A549 (cell line): ENCODE data around the gene EFTUD2. TPM values are rescaled to one million over a fixed set of nuclear protein-coding genes. Genes with fewer than 3 reads are reported as not detected.
A peak's percentile ranks its signal among the peaks of the same experiment; 100 is the strongest.

Experiments used
- ATAC-seq, 2 experiments: fragments of 200-7000 bp in 1 of 2; fragments of >200 bp in 1 of 2; cut with Nextera tagmentation in 1 of 2; cut with Tn5 transposase in 1 of 2; 3 replicates each; pipeline versions ENCODE4 v1.8.0 to v1.9.1; 2018 to 2020; ENCODE audit warnings: mild to moderate bottlenecking in 1 of 2, moderate library complexity in 1 of 2
- CTCF ChIA-PET: fragments of 300-600 bp; sonication (Branson Sonifier 250); formaldehyde crosslinking; extraction: SDS; loops from one replicate; lab custom pipeline; 2021; ENCODE audit warnings: antibody characterized with exemption, inconsistent platforms; lab: Yijun Ruan, JAX
- POLR2A ChIA-PET: fragments of 350-600 bp; formaldehyde crosslinking; extraction: SDS; loops from one replicate; lab custom pipeline; 2021; ENCODE audit warnings: antibody characterized with exemption, inconsistent platforms; lab: Yijun Ruan, JAX
- DNase-seq, 2 experiments: peaks; one replicate each; pipeline versions ENCODE4 v3.0.0 to v3.0.0-alpha.2; 2011 to 2016; ENCODE audit warnings: low read depth in 1 of 2, low spot score in 1 of 2
- FAIRE-seq: peaks from 2 replicates; lab custom pipeline; 2011; peaks lifted over from hg19 to GRCh38; lab: Jason Lieb, UNC
- H3K27ac ChIP-seq, 2 experiments: fragments of >200 bp; sonication (Bioruptor Twin); formaldehyde crosslinking; 3 replicates each; pipeline ENCODE4 v1.5.1; 2016 to 2017
- H3K4me1 ChIP-seq: fragments of >200 bp; sonication (Bioruptor Twin); formaldehyde crosslinking; 3 replicates; pipeline ENCODE4 v1.6.1; 2016
- H3K4me2 ChIP-seq: fragments of >200 bp; sonication (Bioruptor Twin); formaldehyde crosslinking; 3 replicates; pipeline ENCODE4 v1.6.1; 2016
- H3K4me3 ChIP-seq: fragments of >200 bp; sonication (Bioruptor Twin); formaldehyde crosslinking; 3 replicates; pipeline ENCODE4 v1.5.1; 2016
- H3K9me3 ChIP-seq: fragments of >200 bp; sonication (Bioruptor Twin); formaldehyde crosslinking; 3 replicates; pipeline ENCODE4 v1.6.1; 2016
- CBX2 ChIP-seq: fragments of 200-600 bp; sonication (generic); IDR thresholded peaks from 2 replicates; pipeline ENCODE4 v1.6.1; 2016; ENCODE audit warnings: low read depth, mild to moderate bottlenecking, borderline replicate concordance
- CEBPB ChIP-seq, 2 experiments: fragments of >200 bp in 1 of 2; sonication (Bioruptor Twin) in 1 of 2; formaldehyde crosslinking in 1 of 2; IDR thresholded peaks; 2 replicates each; pipeline ENCODE4 v1.6.1; 2012 to 2016
- CHD2 ChIP-seq: fragments of 150-350 bp; IDR thresholded peaks from 2 replicates; pipeline ENCODE4 v1.6.1; 2014; ENCODE audit warnings: low read length; ENCODE audit not compliant: partially characterized antibody
- CTCF ChIP-seq: fragments of >200 bp; sonication (Bioruptor Twin); formaldehyde crosslinking; IDR thresholded peaks from 3 replicates; pipeline ENCODE4 v1.5.1; 2016
- EHMT2 ChIP-seq: fragments of 200-600 bp; sonication (generic); IDR thresholded peaks from 2 replicates; pipeline ENCODE4 v1.6.1; 2016; ENCODE audit warnings: antibody characterized with exemption, low read depth, mild to moderate bottlenecking, moderate library complexity
- ESRRA ChIP-seq: fragments of 150-350 bp; IDR thresholded peaks from 2 replicates; pipeline ENCODE4 v1.6.1; 2014; ENCODE audit warnings: mild to moderate bottlenecking, low read length, borderline replicate concordance
- FOXS1 ChIP-seq: fragments of 250-450 bp; sonication (Bioruptor Pico); IDR thresholded peaks from 2 replicates; pipeline ENCODE4 v1.5.0; 2020; ENCODE audit warnings: mild to moderate bottlenecking, moderate library complexity
- HEYL ChIP-seq: fragments of 250-450 bp; sonication (Bioruptor Pico); IDR thresholded peaks from 2 replicates; pipeline ENCODE4 v1.8.0; 2021; ENCODE audit warnings: mild to moderate bottlenecking, moderate library complexity
- HOXA7 ChIP-seq: fragments of 250-450 bp; sonication (Bioruptor Pico); IDR thresholded peaks from 2 replicates; pipeline ENCODE4 v1.5.0; 2020; ENCODE audit warnings: mild to moderate bottlenecking, moderate library complexity
- HOXB5 ChIP-seq: fragments of 250-450 bp; sonication (Bioruptor Pico); IDR thresholded peaks from 2 replicates; pipeline ENCODE4 v1.5.0; 2020; ENCODE audit warnings: mild to moderate bottlenecking, moderate library complexity
- JUNB ChIP-seq: fragments of >200 bp; sonication (Bioruptor Twin); formaldehyde crosslinking; IDR thresholded peaks from 2 replicates; pipeline ENCODE4 v1.6.1; 2016
- MAX ChIP-seq: IDR thresholded peaks from 2 replicates; pipeline ENCODE4 v1.6.1; 2012
- MYC ChIP-seq: IDR thresholded peaks from 2 replicates; pipeline ENCODE4 v1.6.1; 2012; ENCODE audit warnings: mild to moderate bottlenecking, inconsistent platforms, low read length, improper control_type of control experiment, borderline replicate concordance
- NR3C1 ChIP-seq: fragments of >200 bp; sonication (Bioruptor Twin); formaldehyde crosslinking; IDR thresholded peaks from 3 replicates; pipeline ENCODE4 v1.6.1; 2017
- POLR2A ChIP-seq: IDR thresholded peaks from 2 replicates; pipeline ENCODE4 v1.6.1; 2012; ENCODE audit warnings: mild to moderate bottlenecking, low read length
- POLR2AphosphoS2 ChIP-seq: conservative IDR thresholded peaks from 2 replicates; pipeline ENCODE4 v1.6.1; 2012; ENCODE audit warnings: low read length, improper control_type of control experiment, inconsistent platforms
- RCOR1 ChIP-seq: fragments of 150-350 bp; IDR thresholded peaks from 2 replicates; pipeline ENCODE4 v1.6.1; 2014; ENCODE audit warnings: antibody characterized with exemption, low read length, low read depth
- RNF2 ChIP-seq: fragments of 200-600 bp; sonication (generic); IDR thresholded peaks from 2 replicates; pipeline ENCODE4 v1.6.1; 2016; ENCODE audit warnings: low read depth, mild to moderate bottlenecking, antibody characterized with exemption, moderate library complexity, borderline replicate concordance
- SMC3 ChIP-seq: fragments of >200 bp; sonication (Bioruptor Twin); formaldehyde crosslinking; IDR thresholded peaks from 3 replicates; pipeline ENCODE4 v1.6.1; 2018; ENCODE audit warnings: inconsistent platforms
- ZC3H11A ChIP-seq: fragments of 450-650 bp; IDR thresholded peaks from 2 replicates; pipeline ENCODE4 v1.6.1; 2014; ENCODE audit warnings: antibody characterized with exemption, mild to moderate bottlenecking
- ZSCAN20 ChIP-seq: fragments of 250-450 bp; sonication (Bioruptor Pico); IDR thresholded peaks from 2 replicates; pipeline ENCODE4 v1.8.0; 2022; ENCODE audit warnings: mild to moderate bottlenecking, moderate library complexity
- WGBS: methylation state at CpG from one replicate; pipeline ENCODE4 v1.1.6; 2017; ENCODE audit errors: missing lambda C conversion rate; 5-methylcytosine and 5-hydroxymethylcytosine counted together
- polyA plus RNA-seq, 4 experiments: library from polyadenylated mRNA; depleted of rRNA in 3 of 4; stranded (reverse); fragments of >200 nt; fragmentation: RNase III in 1 of 4; extraction: RNeasy Plus Mini Kit Qiagen cat#74134 plus additional on column Dnase treatment in 1 of 4; gene quantifications; 2 replicates in 3 of 4; 3 replicates in 1 of 4; pipeline ENCODE4 v1.2.3, GENCODE V29; 2011 to 2017
- TF ChIP-seq, protein P1 (sequence below): fragments of >200 bp; sonication (Bioruptor Twin); formaldehyde crosslinking; IDR thresholded peaks from 2 replicates; pipeline ENCODE4 v1.6.1; 2016
- TF ChIP-seq, protein P2 (sequence below): fragments of 250-450 bp; sonication (Bioruptor Pico); IDR thresholded peaks from 2 replicates; pipeline ENCODE4 v1.5.0; 2021; ENCODE audit warnings: mild to moderate bottlenecking, moderate library complexity, borderline replicate concordance
- TF ChIP-seq, protein P3 (sequence below): fragments of 450-650 bp; IDR thresholded peaks from 2 replicates; pipeline ENCODE4 v1.6.1; 2014; ENCODE audit warnings: antibody characterized with exemption

EFTUD2 gene
- polyA plus RNA-seq, 2 of the 4 experiments (the other 2 are of a cell fraction): 224 to 353 TPM

GRCh38 chr17:44894642-44895041 is 4.6 kb downstream of the EFTUD2 start (continued):
- TF ChIP-seq HEYL (CRISPR knock-in tag) (no peak), RNF2 (no peak), MAX (no peak), CHD2 (no peak), NR3C1 (no peak), POLR2A (no peak)
- TF ChIP-seq, protein P1, sequence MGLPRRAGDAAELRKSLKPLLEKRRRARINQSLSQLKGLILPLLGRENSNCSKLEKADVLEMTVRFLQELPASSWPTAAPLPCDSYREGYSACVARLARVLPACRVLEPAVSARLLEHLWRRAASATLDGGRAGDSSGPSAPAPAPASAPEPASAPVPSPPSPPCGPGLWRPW: no peak

- ChIA-PET CTCF (interaction anchor here (0.6 to 18.5 kb wide), 12 partner anchors 10 to 1301 kb away, joined by 3 to 223 read pairs (median 6); partner anchors contain the start of genes ACBD4 and KANSL1), POLR2A (interaction anchor here (0.7 kb wide), 2 partner anchors 115 to 133 kb away, joined by 3 read pairs; no protein-coding TSS in a partner anchor)
- Histone ChIP-seq H3K27ac (no peak overlapping the region), H3K4me3 (no peak overlapping the region), H3K9me3 (no peaks in the 10 kb centered on the region), H3K4me1 (peaks cover 26% of the 10 kb centered on the region), H3K4me2 (no peak overlapping the region)
- DNase-seq: no peak
- FAIRE-seq: no peak
- no peak for TF ChIP-seq JUNB
- TF ChIP-seq, protein P2, sequence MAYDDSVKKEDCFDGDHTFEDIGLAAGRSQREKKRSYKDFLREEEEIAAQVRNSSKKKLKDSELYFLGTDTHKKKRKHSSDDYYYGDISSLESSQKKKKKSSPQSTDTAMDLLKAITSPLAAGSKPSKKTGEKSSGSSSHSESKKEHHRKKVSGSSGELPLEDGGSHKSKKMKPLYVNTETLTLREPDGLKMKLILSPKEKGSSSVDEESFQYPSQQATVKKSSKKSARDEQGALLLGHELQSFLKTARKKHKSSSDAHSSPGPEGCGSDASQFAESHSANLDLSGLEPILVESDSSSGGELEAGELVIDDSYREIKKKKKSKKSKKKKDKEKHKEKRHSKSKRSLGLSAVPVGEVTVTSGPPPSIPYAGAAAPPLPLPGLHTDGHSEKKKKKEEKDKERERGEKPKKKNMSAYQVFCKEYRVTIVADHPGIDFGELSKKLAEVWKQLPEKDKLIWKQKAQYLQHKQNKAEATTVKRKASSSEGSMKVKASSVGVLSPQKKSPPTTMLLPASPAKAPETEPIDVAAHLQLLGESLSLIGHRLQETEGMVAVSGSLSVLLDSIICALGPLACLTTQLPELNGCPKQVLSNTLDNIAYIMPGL (CRISPR knock-in tag): no peak
- no peak for ATAC-seq
These were observed 7.0 kb downstream of the EFTUD2 start for GRCh38 chr17:44892250-44892649.

DNA sequence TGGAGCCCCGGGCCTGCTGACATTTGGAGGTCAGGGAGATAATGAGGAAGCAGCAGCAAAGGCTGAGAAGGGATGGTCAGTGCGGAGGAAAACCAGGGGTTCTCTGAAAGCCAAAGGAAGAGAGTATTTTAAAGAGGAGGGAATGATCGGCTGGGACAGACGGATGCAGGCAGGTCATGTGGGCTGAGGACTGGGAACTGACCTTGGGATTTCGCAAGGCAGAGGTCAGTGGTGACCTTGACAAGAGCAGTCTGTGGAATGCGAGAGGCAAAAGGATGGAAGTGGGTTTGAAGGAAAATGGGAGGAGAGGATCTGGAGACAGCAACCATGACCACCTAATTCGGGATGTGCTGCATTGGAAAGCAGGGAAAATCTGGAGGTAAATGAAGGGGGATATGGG is 10.2 kb downstream of the EFTUD2 start:
- 79% methylated on average over 7 of the region's 7 CpGs for WGBS
- POLR2A ChIA-PET: no interaction called here
- CTCF ChIA-PET: interaction anchor here (0.5 to 18.5 kb wide), 5 partner anchors 6 to 442 kb away, joined by 3 to 223 read pairs (median 6); no protein-coding TSS in a partner anchor
- no peaks in the 10 kb centered on the region for H3K9me3 ChIP-seq
- no peak overlapping the region for H3K27ac ChIP-seq
- DNase-seq (no peak), FAIRE-seq (no peak), ATAC-seq (no peak)
- peaks cover 24% of the 10 kb centered on the region for H3K4me1 ChIP-seq
- TF ChIP-seq ESRRA (peak; percentile 63; the same call in 1 of the 2 replicates), CTCF (no peak), CEBPB (IDR thresholded peaks at IDR 0.05) (peak in 1 of 2 experiments; percentile 63; a peak in 2 of 4 replicates)
- no peak overlapping the region for H3K4me2 ChIP-seq
- H3K4me3 ChIP-seq: no peak overlapping the region

DNA sequence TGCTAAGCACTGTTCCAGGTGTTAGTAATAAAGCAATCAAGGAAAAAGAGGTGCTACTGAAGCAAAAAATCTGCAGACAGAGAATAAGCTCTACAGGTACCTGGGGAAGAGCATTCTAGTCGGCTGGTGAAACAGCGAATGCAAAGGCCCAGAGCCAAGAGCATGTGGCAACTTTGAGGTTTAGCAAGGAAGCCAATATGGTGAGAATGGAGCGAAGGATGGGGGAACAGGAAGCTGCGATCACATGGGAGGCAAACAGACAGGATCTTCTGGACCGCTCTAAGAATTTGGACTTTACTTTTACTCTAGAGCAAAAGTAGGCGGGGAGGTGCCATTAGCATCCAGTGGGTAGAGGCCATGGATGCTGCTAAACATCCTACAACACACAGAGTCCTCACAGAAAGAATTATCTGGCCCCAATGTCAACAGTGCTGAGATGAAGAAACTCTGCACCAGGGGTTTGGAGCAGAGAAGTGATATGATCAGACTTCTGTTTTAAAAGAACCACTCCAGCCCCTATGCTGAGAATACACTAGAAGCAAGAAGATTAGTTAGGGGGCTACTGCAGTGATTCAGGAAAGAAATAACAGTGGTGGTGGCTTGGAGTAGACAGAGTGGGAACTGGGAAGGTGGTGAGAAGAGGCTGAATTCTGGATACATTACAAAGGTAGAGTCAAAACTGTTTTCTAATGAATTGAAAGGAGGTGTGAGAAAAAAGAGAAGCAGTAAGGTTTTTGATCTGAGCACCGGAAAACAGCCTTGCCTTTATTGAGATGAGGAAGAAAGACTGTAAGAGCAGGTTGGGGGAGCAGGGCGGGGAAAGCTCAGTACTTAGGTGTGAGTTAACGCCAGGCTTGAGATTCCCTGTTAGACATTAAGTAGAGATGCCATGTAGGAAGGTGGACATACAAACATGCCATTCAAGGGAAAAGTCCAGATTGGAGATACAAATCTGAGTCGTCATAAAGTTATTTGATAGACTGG is 11.0 kb downstream of the EFTUD2 start:
- ChIA-PET CTCF (interaction anchor here (12.2 to 45.1 kb wide), 3 partner anchors 6 to 112 kb away, joined by 223 to 1787 read pairs (median 223); partner anchors contain the start of gene EFTUD2), POLR2A (no interaction called here)
- FAIRE-seq: no peak
- TF ChIP-seq MYC (no peak), HOXA7 (CRISPR knock-in tag) (no peak), FOXS1 (CRISPR knock-in tag) (no peak), ZC3H11A (no peak), RCOR1 (no peak), CBX2 (no peak), POLR2AphosphoS2 (no peak), SMC3 (no peak), EHMT2 (no peak), ZSCAN20 (CRISPR knock-in tag) (no peak), HOXB5 (CRISPR knock-in tag) (no peak), RNF2 (no peak)
- TF ChIP-seq, protein P3, sequence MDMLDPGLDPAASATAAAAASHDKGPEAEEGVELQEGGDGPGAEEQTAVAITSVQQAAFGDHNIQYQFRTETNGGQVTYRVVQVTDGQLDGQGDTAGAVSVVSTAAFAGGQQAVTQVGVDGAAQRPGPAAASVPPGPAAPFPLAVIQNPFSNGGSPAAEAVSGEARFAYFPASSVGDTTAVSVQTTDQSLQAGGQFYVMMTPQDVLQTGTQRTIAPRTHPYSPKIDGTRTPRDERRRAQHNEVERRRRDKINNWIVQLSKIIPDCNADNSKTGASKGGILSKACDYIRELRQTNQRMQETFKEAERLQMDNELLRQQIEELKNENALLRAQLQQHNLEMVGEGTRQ: no peak
- TF ChIP-seq, protein P2 (CRISPR knock-in tag): no peak

More for the DNA sequence above, 11.0 kb downstream of the EFTUD2 start:
- peaks cover 24% of the 10 kb centered on the region for H3K4me1 ChIP-seq
- no peaks in the 10 kb centered on the region for H3K9me3 ChIP-seq
- no peak for DNase-seq
- H3K4me2 ChIP-seq: no peak overlapping the region
- 84% methylated on average over 10 of the region's 10 CpGs for WGBS
- no peak; a peak in 1 of 6 replicates for ATAC-seq
- H3K27ac ChIP-seq: no peak overlapping the region
- H3K4me3 ChIP-seq: no peak overlapping the region
